H1 (cell line): ENCODE data around the gene DNMT3B. TPM values are rescaled to one million over a fixed set of nuclear protein-coding genes. Genes with fewer than 3 reads are reported as not detected.

Experiments used
- BCL11A ChIP-seq, 2 experiments: IDR thresholded peaks; one replicate each; pipeline ENCODE4 v1.6.1; 2011; ENCODE audit warnings: low read depth in 2 of 2, low read length in 2 of 2, mild to moderate bottlenecking in 2 of 2
- PHF8 ChIP-seq: fragments of 200-600 bp; sonication (generic); conservative IDR thresholded peaks from 2 replicates; pipeline ENCODE4 v1.7.1; 2012; ENCODE audit warnings: low read depth, mild to moderate bottlenecking, inconsistent platforms, low read length, moderate library complexity
- SP1 ChIP-seq: IDR thresholded peaks from 2 replicates; pipeline ENCODE4 v1.6.1; 2011; ENCODE audit warnings: low read depth, low read length
- TCF12 ChIP-seq: IDR thresholded peaks from 2 replicates; pipeline ENCODE4 v1.6.1; 2011; ENCODE audit warnings: low read depth, mild to moderate bottlenecking, low read length
- polyA plus RNA-seq, 7 experiments: library from polyadenylated mRNA; depleted of rRNA in 3 of 7; stranded (reverse) in 5 of 7; unstranded in 2 of 7; fragments of >200 nt in 5 of 7; fragments of 200-250 nt in 2 of 7; gene quantifications; 1 replicate in 5 of 7; 2 replicates in 1 of 7; 4 replicates in 1 of 7; pipeline versions ENCODE4 v1.2.1 to v1.2.3, GENCODE V29; 2011 to 2013; ENCODE audit warnings: missing spikeins in 2 of 7, mixed read lengths in 2 of 7
- total RNA-seq: library from RNA; stranded (reverse); fragmentation: NEBNext Ultra II Directional; extraction: Animal tissue kit (Norgen Biotek cat#: 25700); gene quantifications from 2 replicates; pipeline ENCODE4 v1.2.1, GENCODE V29; 2021

The DNMT3B gene
- total and polyA plus RNA-seq, 2 of the 8 experiments (the other 6 are each of a cell fraction or from before 2014, with no cell fraction given) = 433 to 1,016 TPM

- no peak for TF ChIP-seq TCF12
- TF ChIP-seq BCL11A (IDR thresholded peaks at IDR 0.05; ENCODE audit: low read depth in 2 of 2, low read length in 2 of 2) = no peak
- TF ChIP-seq PHF8 = no peak
- no peak for TF ChIP-seq SP1
Observed at GRCh38 chr20:32839227-32839981, 77.2 kb downstream of the DNMT3B start (continued).
